Neural progenitor cell (in vitro differentiated cells): ENCODE results near the gene PSMD14. TPM values are rescaled to one million over a fixed set of nuclear protein-coding genes. Genes with fewer than 3 reads are reported as not detected.

ENCODE experiments used
- DNase-seq: peaks from one replicate; pipeline ENCODE4 v3.0.0-alpha.2; 2016; ENCODE audit warnings: low spot score
- H2AFZ ChIP-seq: fragments of 200-600 bp; sonication (generic); replicated peaks from 2 replicates; pipeline ENCODE4 v1.6.1; 2016; ENCODE audit warnings: antibody characterized with exemption
- H3F3A ChIP-seq: fragments of 200-600 bp; sonication (generic); 2 replicates; pipeline ENCODE4 v1.6.1; 2016; ENCODE audit warnings: antibody characterized with exemption, low read depth
- H3K27ac ChIP-seq: fragments of 200-600 bp; sonication (generic); 2 replicates; pipeline ENCODE4 v1.5.1; 2016; ENCODE audit warnings: mild to moderate bottlenecking
- H3K27me3 ChIP-seq: fragments of 200-600 bp; sonication (generic); 2 replicates; pipeline ENCODE4 v1.6.1; 2016; ENCODE audit warnings: mild to moderate bottlenecking, moderate library complexity
- H3K36me3 ChIP-seq: fragments of 200-600 bp; sonication (generic); 2 replicates; pipeline ENCODE4 v1.5.1; 2016
- H3K4me1 ChIP-seq: fragments of 200-600 bp; sonication (generic); 2 replicates; pipeline ENCODE4 v1.6.1; 2016; ENCODE audit warnings: mixed run types
- H3K4me2 ChIP-seq: fragments of 200-600 bp; sonication (generic); 2 replicates; pipeline ENCODE4 v1.6.1; 2016
- H3K4me3 ChIP-seq: fragments of 200-600 bp; sonication (generic); 2 replicates; pipeline ENCODE4 v1.5.1; 2016
- H3K79me2 ChIP-seq: fragments of 200-600 bp; sonication (generic); 2 replicates; pipeline ENCODE4 v1.6.1; 2016; ENCODE audit warnings: low read depth
- H3K9ac ChIP-seq: fragments of 200-600 bp; sonication (generic); 2 replicates; pipeline ENCODE4 v1.6.1; 2016
- H3K9me3 ChIP-seq: fragments of 200-600 bp; sonication (generic); 2 replicates; pipeline ENCODE4 v1.5.1; 2016; ENCODE audit warnings: low read depth
- H4K20me1 ChIP-seq: fragments of 200-600 bp; sonication (generic); 2 replicates; pipeline ENCODE4 v1.6.1; 2016; ENCODE audit warnings: low read depth
- H3K27ac Mint-ChIP-seq: 3 replicates; pipeline ENCODE4 v1.8.0; 2021; ENCODE audit warnings: mixed read lengths
- H3K27me3 Mint-ChIP-seq: 2 replicates; pipeline ENCODE4 v1.8.0; 2022; ENCODE audit warnings: low read depth, mild to moderate bottlenecking, inconsistent platforms, moderate library complexity, mixed read lengths; ENCODE audit not compliant: insufficient read depth
- H3K36me3 Mint-ChIP-seq: 3 replicates; pipeline ENCODE4 v1.8.0; 2021; ENCODE audit warnings: mixed read lengths
- H3K4me1 Mint-ChIP-seq: 3 replicates; pipeline ENCODE4 v1.8.0; 2021; ENCODE audit warnings: mixed read lengths
- H3K4me3 Mint-ChIP-seq: 3 replicates; pipeline ENCODE4 v1.8.0; 2021; ENCODE audit warnings: mild to moderate bottlenecking, moderate library complexity, mixed read lengths
- H3K9me3 Mint-ChIP-seq: 3 replicates; pipeline ENCODE4 v1.8.0; 2020; ENCODE audit warnings: mixed read lengths
- CTCF ChIP-seq: fragments of 200-600 bp; sonication (generic); IDR thresholded peaks from 2 replicates; pipeline ENCODE4 v1.5.1; 2017; ENCODE audit warnings: antibody characterized with exemption, mild to moderate bottlenecking
- EZH2 ChIP-seq: fragments of 200-600 bp; sonication (generic); IDR thresholded peaks from 2 replicates; pipeline ENCODE4 v1.6.1; 2017; ENCODE audit warnings: antibody characterized with exemption, mild to moderate bottlenecking, moderate library complexity
- EZH2phosphoT487 ChIP-seq: fragments of 200-600 bp; sonication (generic); IDR thresholded peaks from 2 replicates; pipeline ENCODE4 v1.6.1; 2017; ENCODE audit warnings: antibody characterized with exemption
- small RNA-seq: library from RNA; depleted of rRNA; stranded (forward); fragments of <200 nt; gene quantifications from one replicate; pipeline ENCODE3, GENCODE V24; 2015
- total RNA-seq: library from RNA; depleted of rRNA; stranded (reverse); fragments of >200 nt; gene quantifications from 2 replicates; pipeline ENCODE4 v1.2.3, GENCODE V29; 2015; ENCODE audit warnings: low replicate concordance

The PSMD14 gene
- total RNA-seq, 1 donor from 2014 or later, result 152 TPM

- H3K9me3 ChIP-seq, result no peaks in the 10 kb centered on the region
- H3K27me3 ChIP-seq, result no peaks in the 10 kb centered on the region
- Mint-ChIP-seq H3K27ac (no peak overlapping the region), H3K27me3 (peaks cover 2% of the 10 kb centered on the region), H3K4me1 (no peaks in the 10 kb centered on the region), H3K9me3 (no peaks in the 10 kb centered on the region), H3K4me3 (no peak overlapping the region), H3K36me3 (no peaks in the 10 kb centered on the region)
- no peaks in the 10 kb centered on the region for H3F3A ChIP-seq
- H3K79me2 ChIP-seq, result no peaks in the 10 kb centered on the region
- no peak for DNase-seq
- no peak overlapping the region for H3K4me3 ChIP-seq
- H2AFZ ChIP-seq, result no peak overlapping the region
- no peaks in the 10 kb centered on the region for H4K20me1 ChIP-seq
- no peak overlapping the region for H3K4me2 ChIP-seq
- no peak overlapping the region for H3K9ac ChIP-seq
- H3K36me3 ChIP-seq, result no peaks in the 10 kb centered on the region
- no peak overlapping the region for H3K27ac ChIP-seq
- TF ChIP-seq EZH2, result no peak
- no peak for TF ChIP-seq CTCF
- TF ChIP-seq EZH2phosphoT487, result no peak
- H3K4me1 ChIP-seq, result no peaks in the 10 kb centered on the region
Observed at GRCh38 chr2:161445097-161445496, 136.9 kb downstream of the PSMD14 start.

GRCh38 chr2:161448431-161448830 lies 140.2 kb downstream of the PSMD14 start:
- Mint-ChIP-seq H3K27me3 (peaks cover 2% of the 10 kb centered on the region), H3K27ac (no peak overlapping the region), H3K9me3 (no peaks in the 10 kb centered on the region), H3K4me3 (no peak overlapping the region), H3K4me1 (no peaks in the 10 kb centered on the region), H3K36me3 (no peaks in the 10 kb centered on the region)
- no peaks in the 10 kb centered on the region for H3K79me2 ChIP-seq
- H4K20me1 ChIP-seq, result no peaks in the 10 kb centered on the region
- no peaks in the 10 kb centered on the region for H3K27me3 ChIP-seq
- H3K4me3 ChIP-seq, result no peak overlapping the region
- H3K4me1 ChIP-seq, result no peaks in the 10 kb centered on the region
- H3K36me3 ChIP-seq, result no peaks in the 10 kb centered on the region
- TF ChIP-seq EZH2phosphoT487, result no peak
- no peak for TF ChIP-seq CTCF
- no peak for TF ChIP-seq EZH2
- H2AFZ ChIP-seq, result peak overlapping the region; percentile 0
- no peak overlapping the region for H3K4me2 ChIP-seq
- H3K27ac ChIP-seq, result no peak overlapping the region
- no peak overlapping the region for H3K9ac ChIP-seq
- no peak for DNase-seq
- H3K9me3 ChIP-seq, result no peaks in the 10 kb centered on the region
- no peaks in the 10 kb centered on the region for H3F3A ChIP-seq

Small RNAs within 50 kb of the gene (small RNA-seq; reads per million reads assigned to genes)
- not detected for gene RNA5SP108

Other genes starting within 250 kb of the PSMD14 start
- 19.8 and 43.5 TPM in 2 replicates for gene TANK, start 148.0 kb upstream of the PSMD14 start, total RNA-seq
- 0.09 TPM in 1 of 2 replicates, not detected in the other for gene TBR1, start 107.9 kb downstream of the PSMD14 start, total RNA-seq